HUES48 (cell line): ENCODE measurements around the gene MYLIP.

ENCODE experiments used
- H3K27ac ChIP-seq: one replicate; pipeline ENCODE4 v1.7.0; 2013; ENCODE audit warnings: low read depth, low read length, inconsistent platforms
- H3K27me3 ChIP-seq: 2 replicates; pipeline ENCODE4 v1.6.1; 2013; ENCODE audit warnings: mild to moderate bottlenecking, low read length; ENCODE audit not compliant: control insufficient read depth, insufficient read depth
- H3K36me3 ChIP-seq: 2 replicates; pipeline ENCODE4 v1.6.1; 2013; ENCODE audit warnings: low read length; ENCODE audit not compliant: control insufficient read depth, insufficient read depth
- H3K4me1 ChIP-seq: 2 replicates; pipeline ENCODE4 v1.6.1; 2013; ENCODE audit warnings: mild to moderate bottlenecking, low read length; ENCODE audit not compliant: control insufficient read depth, insufficient read depth
- H3K4me3 ChIP-seq: 2 replicates; pipeline ENCODE4 v1.5.1; 2013; ENCODE audit warnings: mild to moderate bottlenecking, low read depth, low read length
- H3K9ac ChIP-seq: 2 replicates; pipeline ENCODE4 v1.6.1; 2013; ENCODE audit warnings: mild to moderate bottlenecking, low read depth, low read length, moderate library complexity
- H3K9me3 ChIP-seq: 2 replicates; pipeline ENCODE4 v1.6.1; 2013; ENCODE audit warnings: low read length; ENCODE audit not compliant: control insufficient read depth, insufficient read depth

MYLIP gene

GRCh38 chr6:16108921-16109658 is 19.8 kb upstream of the MYLIP start:
- Histone ChIP-seq H3K9ac (no peak overlapping the region), H3K27ac (no peak overlapping the region), H3K9me3 (no peaks in the 10 kb centered on the region), H3K36me3 (no peaks in the 10 kb centered on the region), H3K4me1 (no peaks in the 10 kb centered on the region), H3K4me3 (no peak overlapping the region), H3K27me3 (no peaks in the 10 kb centered on the region)

DNA sequence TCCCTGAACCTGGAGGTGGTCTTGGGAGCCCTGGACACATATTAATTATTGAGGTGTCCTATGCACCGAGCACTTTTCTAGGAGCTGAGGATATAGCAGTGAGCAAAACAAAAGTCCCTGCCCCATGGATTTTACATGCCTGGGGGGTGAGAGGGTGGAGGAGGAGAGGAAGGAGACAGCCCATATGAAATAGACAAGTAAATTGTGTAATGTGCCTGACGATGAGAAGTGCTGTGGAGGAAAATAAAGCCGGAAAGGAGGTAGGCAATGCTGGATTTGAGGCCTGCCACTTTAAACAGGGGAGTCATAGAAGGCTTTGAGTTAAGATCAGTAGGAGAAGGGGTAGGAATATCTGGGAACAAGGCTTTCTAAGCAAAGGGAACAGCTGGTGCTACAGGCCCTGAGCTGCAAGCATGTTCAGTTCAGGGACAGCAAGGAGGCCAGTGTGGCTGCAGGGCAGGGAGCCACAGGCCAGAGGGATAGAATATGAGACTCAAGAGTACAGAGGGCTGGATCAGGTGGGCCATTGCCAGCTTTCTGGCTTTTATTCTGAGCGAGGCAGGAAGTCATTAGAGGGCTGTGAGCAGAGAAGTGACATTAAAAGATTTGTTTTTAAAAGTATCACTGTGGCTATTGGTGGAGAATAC is 19.1 kb upstream of the MYLIP start:
- H3K4me1 ChIP-seq: no peaks in the 10 kb centered on the region
- no peaks in the 10 kb centered on the region for H3K36me3 ChIP-seq
- no peak overlapping the region for H3K27ac ChIP-seq
- no peaks in the 10 kb centered on the region for H3K27me3 ChIP-seq
- no peak overlapping the region for H3K9ac ChIP-seq
- H3K9me3 ChIP-seq: no peaks in the 10 kb centered on the region
- H3K4me3 ChIP-seq: no peak overlapping the region

DNA sequence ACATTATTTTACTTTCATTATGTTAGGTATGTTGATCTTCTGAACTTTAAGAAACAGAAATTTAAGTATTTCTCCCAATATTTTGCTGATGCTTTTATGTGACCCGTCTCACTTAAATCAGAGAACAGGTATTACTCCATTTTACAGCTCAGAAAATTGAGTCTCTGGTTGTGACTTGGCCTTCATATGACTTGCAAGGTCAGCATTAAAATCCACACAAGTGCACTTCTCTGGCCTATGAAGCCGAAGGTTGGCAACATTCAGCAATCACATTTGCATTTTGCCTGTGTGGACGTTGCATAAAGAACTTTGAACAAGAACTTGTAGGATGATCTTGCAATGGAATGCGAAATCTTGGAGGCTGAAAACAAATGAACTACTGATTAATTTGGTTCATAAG is 10.1 kb upstream of the MYLIP start:
- Histone ChIP-seq H3K27ac (no peak overlapping the region), H3K4me3 (no peak overlapping the region), H3K9me3 (no peaks in the 10 kb centered on the region), H3K4me1 (no peaks in the 10 kb centered on the region), H3K9ac (no peak overlapping the region), H3K36me3 (no peaks in the 10 kb centered on the region), H3K27me3 (no peaks in the 10 kb centered on the region)

DNA sequence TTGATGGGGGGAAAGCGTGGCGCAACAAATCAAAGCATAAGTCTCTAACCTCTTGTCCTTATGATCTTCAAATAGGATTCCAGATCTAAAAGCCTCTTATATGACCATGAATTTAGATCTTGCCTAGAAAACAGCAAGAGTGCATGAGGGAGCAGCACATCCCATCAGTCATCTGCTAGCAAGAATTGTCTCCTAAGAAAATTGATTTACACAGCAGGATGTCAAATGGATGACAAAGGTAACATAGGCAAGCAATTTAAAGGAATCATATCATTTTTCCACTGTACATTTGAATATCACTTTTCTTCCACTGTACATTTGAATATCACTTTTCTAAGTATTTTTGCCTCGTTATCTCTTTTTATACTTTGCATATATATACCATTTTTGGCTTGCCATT is 7.5 kb upstream of the MYLIP start:
- H3K36me3 ChIP-seq: no peaks in the 10 kb centered on the region
- H3K27ac ChIP-seq: no peak overlapping the region
- H3K9me3 ChIP-seq: no peaks in the 10 kb centered on the region
- H3K27me3 ChIP-seq: no peaks in the 10 kb centered on the region
- H3K4me1 ChIP-seq: no peaks in the 10 kb centered on the region
- no peak overlapping the region for H3K4me3 ChIP-seq
- no peak overlapping the region for H3K9ac ChIP-seq

GRCh38 chr6:16122197-16122596 is 6.7 kb upstream of the MYLIP start:
- Histone ChIP-seq H3K9me3 (no peaks in the 10 kb centered on the region), H3K27ac (no peak overlapping the region), H3K9ac (no peak overlapping the region), H3K27me3 (no peaks in the 10 kb centered on the region), H3K36me3 (no peaks in the 10 kb centered on the region), H3K4me3 (no peak overlapping the region), H3K4me1 (no peaks in the 10 kb centered on the region)

DNA sequence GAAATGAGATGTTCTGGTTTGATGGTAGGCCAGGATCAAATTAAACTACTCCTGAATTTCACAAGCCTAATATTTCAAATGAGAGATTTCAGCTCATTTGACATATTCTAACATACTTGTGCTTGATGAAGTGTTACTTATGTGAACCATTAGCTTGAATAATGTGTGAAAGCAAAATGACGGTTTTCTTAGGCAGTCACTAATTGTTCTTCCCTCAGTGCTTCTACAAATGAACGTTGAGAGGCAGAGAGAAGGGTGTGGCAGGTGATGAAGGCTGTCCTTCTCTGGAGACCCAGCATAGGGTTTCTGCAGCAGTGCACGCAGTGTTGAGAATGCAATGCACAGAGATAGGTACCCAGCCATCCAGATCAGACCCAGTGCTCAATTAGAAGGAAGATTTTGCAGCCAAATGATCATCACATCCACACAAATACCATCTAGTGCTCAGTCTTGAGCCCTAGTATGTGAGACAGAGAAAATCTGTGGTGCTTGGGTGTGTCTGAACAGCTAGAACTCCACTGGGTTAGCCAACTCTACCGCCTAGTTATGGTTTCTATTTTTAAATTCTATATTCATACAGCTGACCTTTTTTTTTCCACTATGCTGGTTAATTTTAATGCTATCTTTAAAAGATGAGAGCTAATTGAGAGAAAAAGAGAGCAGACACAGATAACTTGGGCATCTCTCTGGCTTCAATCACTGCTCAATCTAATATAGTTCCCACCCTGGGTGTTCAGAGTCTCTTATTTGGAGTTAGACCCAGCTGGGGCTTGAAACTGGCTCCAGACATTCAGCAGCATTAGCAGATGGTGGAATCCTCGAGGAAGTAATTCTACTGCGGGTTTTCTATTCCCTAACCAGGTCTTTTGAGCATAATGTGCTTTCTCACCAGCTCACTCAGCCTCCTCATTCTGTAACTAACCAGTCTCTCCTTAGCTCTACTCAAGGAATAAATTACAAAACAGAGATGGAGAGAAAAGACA is 4.4 kb upstream of the MYLIP start:
- Histone ChIP-seq H3K4me3 (no peak overlapping the region), H3K9ac (no peak overlapping the region), H3K36me3 (no peaks in the 10 kb centered on the region), H3K27me3 (no peaks in the 10 kb centered on the region), H3K9me3 (no peaks in the 10 kb centered on the region), H3K4me1 (no peaks in the 10 kb centered on the region), H3K27ac (no peak overlapping the region)

DNA sequence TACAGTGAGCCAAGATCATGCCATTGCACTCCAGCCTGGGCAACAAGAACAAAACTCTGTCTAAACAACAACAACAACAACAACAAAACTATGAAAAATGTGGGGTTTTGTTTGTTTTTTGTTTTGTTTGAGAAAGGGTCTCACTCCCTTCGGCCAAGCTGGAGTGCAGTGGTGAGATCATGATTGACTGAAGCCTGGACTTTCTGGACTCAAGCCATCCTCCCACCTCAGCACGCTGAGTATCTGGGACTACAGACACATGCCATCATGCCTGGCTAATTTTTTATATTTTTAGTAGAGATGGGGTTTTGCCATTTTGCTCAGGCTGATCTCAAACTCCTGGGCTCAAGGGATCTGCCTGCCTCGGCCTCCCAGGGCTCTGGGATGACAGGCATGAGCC is 2.8 kb upstream of the MYLIP start:
- Histone ChIP-seq H3K4me3 (no peak overlapping the region), H3K4me1 (peaks cover 9% of the 10 kb centered on the region), H3K9ac (no peak overlapping the region), H3K27ac (no peak overlapping the region), H3K36me3 (peaks cover under 1% of the 10 kb centered on the region), H3K27me3 (no peaks in the 10 kb centered on the region), H3K9me3 (no peaks in the 10 kb centered on the region)

GRCh38 chr6:16126861-16127260 is 2.0 kb upstream of the MYLIP start:
- Histone ChIP-seq H3K27me3 (no peaks in the 10 kb centered on the region), H3K4me3 (no peak overlapping the region), H3K4me1 (peaks cover 17% of the 10 kb centered on the region), H3K9me3 (no peaks in the 10 kb centered on the region), H3K9ac (no peak overlapping the region), H3K27ac (no peak overlapping the region), H3K36me3 (peaks cover 9% of the 10 kb centered on the region)

DNA sequence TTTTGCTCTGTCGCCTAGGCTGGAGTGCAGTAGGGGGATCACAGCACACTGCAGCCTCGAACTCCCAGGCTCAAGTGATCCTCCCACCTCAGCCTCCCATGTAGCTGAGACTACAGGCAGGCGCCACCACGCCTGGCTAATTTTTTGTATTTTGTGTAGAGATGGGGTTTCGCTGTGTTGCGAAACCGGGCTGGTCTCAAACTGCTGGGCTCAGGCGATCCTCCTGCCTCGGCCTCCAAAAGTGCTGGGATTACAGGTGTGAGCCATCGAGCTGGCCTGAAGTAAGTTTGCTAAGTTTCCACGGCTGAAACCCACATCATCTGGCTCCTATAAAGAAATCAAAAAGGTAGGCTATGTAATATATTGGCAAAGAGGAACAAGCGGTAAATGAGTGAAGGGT is 1.4 kb upstream of the MYLIP start:
- no peaks in the 10 kb centered on the region for H3K9me3 ChIP-seq
- peaks cover 13% of the 10 kb centered on the region for H3K36me3 ChIP-seq
- no peaks in the 10 kb centered on the region for H3K27me3 ChIP-seq
- H3K9ac ChIP-seq: no peak overlapping the region
- H3K4me3 ChIP-seq: no peak overlapping the region
- H3K4me1 ChIP-seq: peaks cover 18% of the 10 kb centered on the region
- H3K27ac ChIP-seq: no peak overlapping the region

- peaks cover 31% of the 10 kb centered on the region for H3K36me3 ChIP-seq
- H3K27me3 ChIP-seq: no peaks in the 10 kb centered on the region
- H3K27ac ChIP-seq: no peak overlapping the region
- peaks cover 32% of the 10 kb centered on the region for H3K4me1 ChIP-seq
- H3K9me3 ChIP-seq: no peaks in the 10 kb centered on the region
- peak overlapping the region; percentile 81 for H3K9ac ChIP-seq
- peak overlapping the region; percentile 90 for H3K4me3 ChIP-seq
Measured at GRCh38 chr6:16129623-16130401, 926 bp downstream of the MYLIP start.
